ENCODE data around the gene FBXL15. TPM values are rescaled to one million over a fixed set of nuclear protein-coding genes. Genes with fewer than 3 reads are reported as not detected.

The FBXL15 gene
- total RNA-seq, 2 donors from 2014 or later: 22.2 to 36.3 TPM

DNA sequence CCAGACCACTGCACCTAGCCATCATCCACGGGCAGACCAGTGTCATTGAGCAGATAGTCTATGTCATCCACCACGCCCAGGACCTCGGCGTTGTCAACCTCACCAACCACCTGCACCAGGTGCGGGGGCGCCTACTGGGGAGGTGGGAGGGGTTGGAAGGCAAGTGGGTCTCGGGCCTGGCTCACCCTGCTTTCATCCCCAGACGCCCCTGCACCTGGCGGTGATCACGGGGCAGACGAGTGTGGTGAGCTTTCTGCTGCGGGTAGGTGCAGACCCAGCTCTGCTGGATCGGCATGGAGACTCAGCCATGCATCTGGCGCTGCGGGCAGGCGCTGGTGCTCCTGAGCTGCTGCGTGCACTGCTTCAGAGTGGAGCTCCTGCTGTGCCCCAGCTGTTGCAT lies 20.6 kb upstream of the FBXL15 start:
- Histone ChIP-seq H3K27ac (no peak overlapping the region), H3K9me3 (no peaks in the 10 kb centered on the region), H3K27me3 (replicated peaks; ENCODE audit: insufficient read depth) (no peaks in the 10 kb centered on the region), H3K4me1 (replicated peaks) (peaks cover 6% of the 10 kb centered on the region), H3K4me3 (no peak overlapping the region), H3K36me3 (no peaks in the 10 kb centered on the region)
- intact Hi-C loops (cut with DNase I): loop anchor here (2.0 kb wide), 1 partner anchor 171 kb away; no protein-coding TSS in a partner anchor
- TF ChIP-seq POLR2AphosphoS5 (IDR thresholded peaks at IDR 0.05) (no peak), POLR2A (IDR thresholded peaks at IDR 0.05) (no peak)
- TF ChIP-seq, protein P1, sequence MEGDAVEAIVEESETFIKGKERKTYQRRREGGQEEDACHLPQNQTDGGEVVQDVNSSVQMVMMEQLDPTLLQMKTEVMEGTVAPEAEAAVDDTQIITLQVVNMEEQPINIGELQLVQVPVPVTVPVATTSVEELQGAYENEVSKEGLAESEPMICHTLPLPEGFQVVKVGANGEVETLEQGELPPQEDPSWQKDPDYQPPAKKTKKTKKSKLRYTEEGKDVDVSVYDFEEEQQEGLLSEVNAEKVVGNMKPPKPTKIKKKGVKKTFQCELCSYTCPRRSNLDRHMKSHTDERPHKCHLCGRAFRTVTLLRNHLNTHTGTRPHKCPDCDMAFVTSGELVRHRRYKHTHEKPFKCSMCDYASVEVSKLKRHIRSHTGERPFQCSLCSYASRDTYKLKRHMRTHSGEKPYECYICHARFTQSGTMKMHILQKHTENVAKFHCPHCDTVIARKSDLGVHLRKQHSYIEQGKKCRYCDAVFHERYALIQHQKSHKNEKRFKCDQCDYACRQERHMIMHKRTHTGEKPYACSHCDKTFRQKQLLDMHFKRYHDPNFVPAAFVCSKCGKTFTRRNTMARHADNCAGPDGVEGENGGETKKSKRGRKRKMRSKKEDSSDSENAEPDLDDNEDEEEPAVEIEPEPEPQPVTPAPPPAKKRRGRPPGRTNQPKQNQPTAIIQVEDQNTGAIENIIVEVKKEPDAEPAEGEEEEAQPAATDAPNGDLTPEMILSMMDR (IDR thresholded peaks at IDR 0.05): no peak
- 74% methylated on average over 17 of the region's 17 CpGs for WGBS
- no peak for DNase-seq (ENCODE audit: low spot score)

DNA sequence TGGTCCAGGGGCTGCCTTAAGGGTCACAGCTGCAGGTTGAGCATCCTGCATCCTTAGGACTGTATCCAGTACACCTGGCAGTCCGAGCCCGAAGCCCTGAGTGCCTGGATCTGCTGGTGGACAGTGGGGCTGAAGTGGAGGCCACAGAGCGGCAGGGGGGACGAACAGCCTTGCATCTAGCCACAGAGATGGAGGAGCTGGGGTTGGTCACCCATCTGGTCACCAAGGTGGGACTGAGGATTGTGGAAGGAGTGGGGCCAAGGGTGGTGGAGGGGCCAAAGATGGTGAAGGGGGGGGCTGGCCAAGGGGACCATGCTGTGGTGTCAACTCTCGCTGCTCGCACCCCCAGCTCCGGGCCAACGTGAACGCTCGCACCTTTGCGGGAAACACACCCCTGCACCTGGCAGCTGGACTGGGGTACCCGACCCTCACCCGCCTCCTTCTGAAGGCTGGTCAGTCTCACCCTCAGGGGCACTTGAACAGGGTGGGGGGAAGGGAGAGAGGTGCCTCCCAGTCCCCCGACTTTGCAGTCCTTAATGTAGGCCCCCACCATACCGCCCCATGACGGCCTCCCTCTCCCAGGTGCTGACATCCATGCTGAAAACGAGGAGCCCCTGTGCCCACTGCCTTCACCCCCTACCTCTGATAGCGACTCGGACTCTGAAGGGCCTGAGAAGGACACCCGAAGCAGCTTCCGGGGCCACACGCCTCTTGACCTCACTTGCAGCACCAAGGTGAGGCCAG lies 19.9 kb upstream of the FBXL15 start:
- H3K36me3 ChIP-seq: no peaks in the 10 kb centered on the region
- no peaks in the 10 kb centered on the region for H3K9me3 ChIP-seq
- H3K4me3 ChIP-seq: no peak overlapping the region
- H3K27me3 ChIP-seq (replicated peaks; ENCODE audit: insufficient read depth): no peaks in the 10 kb centered on the region
- no peak for DNase-seq (ENCODE audit: low spot score)
- intact Hi-C loops (cut with DNase I): loop anchor here (2.0 kb wide), 1 partner anchor 172 kb away; no protein-coding TSS in a partner anchor
- H3K27ac ChIP-seq: no peak overlapping the region
- H3K4me1 ChIP-seq (replicated peaks): peaks cover 6% of the 10 kb centered on the region
- WGBS: 92% methylated on average over 22 of the region's 22 CpGs
- TF ChIP-seq, protein P1 (IDR thresholded peaks at IDR 0.05): no peak

DNA sequence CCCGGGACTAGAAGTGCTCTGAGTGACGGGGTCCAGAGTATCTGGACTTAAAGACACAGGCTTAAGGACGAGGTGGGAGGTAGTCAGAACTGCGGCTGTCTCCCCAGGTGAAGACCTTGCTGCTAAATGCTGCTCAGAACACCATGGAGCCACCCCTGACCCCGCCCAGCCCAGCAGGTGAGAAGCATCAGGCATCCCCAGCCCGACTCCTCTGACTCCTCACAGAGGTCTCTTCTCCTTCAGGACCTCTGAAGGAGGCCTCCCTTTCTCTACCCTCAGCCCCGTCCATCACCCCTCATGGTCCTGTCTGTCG lies 19.3 kb upstream of the FBXL15 start:
- WGBS: 84% methylated on average over 8 of the region's 8 CpGs
- intact Hi-C loops (cut with DNase I): loop anchor here (2.0 kb wide), 1 partner anchor 172 kb away; no protein-coding TSS in a partner anchor
- H3K36me3 ChIP-seq: no peaks in the 10 kb centered on the region
- no peaks in the 10 kb centered on the region for H3K9me3 ChIP-seq
- H3K27ac ChIP-seq: no peak overlapping the region
- H3K4me3 ChIP-seq: no peak overlapping the region
- H3K27me3 ChIP-seq (replicated peaks; ENCODE audit: insufficient read depth): no peaks in the 10 kb centered on the region
- TF ChIP-seq POLR2AphosphoS5 (IDR thresholded peaks at IDR 0.05) (no peak), POLR2A (IDR thresholded peaks at IDR 0.05) (no peak)
- TF ChIP-seq, protein P1 (IDR thresholded peaks at IDR 0.05): no peak
- H3K4me1 ChIP-seq (replicated peaks): peaks cover under 1% of the 10 kb centered on the region
- no peak for DNase-seq (ENCODE audit: low spot score)

DNA sequence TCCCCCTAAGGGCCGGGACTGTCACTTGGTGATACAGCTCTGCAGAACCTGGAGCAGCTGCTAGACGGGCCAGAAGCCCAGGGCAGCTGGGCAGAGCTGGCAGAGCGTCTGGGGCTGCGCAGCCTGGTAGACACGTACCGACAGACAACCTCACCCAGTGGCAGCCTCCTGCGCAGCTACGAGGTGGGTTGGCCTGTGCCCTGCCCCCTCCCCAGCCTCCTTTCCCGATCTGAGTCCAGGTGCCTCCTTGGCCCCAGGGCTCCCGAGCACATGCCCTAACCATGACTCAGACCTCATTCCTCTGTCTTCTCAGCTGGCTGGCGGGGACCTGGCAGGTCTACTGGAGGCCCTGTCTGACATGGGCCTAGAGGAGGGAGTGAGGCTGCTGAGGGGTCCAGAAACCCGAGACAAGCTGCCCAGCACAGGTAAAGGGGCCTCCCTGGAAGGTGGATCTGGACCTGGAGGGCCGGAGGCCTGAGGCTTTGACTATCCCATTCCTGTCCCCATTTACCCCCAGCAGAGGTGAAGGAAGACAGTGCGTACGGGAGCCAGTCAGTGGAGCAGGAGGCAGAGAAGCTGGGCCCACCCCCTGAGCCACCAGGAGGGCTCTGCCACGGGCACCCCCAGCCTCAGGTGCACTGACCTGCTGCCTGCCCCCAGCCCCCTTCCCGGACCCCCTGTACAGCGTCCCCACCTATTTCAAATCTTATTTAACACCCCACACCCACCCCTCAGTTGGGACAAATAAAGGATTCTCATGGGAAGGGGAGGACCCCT lies 18.7 kb upstream of the FBXL15 start:
- Histone ChIP-seq H3K36me3 (no peaks in the 10 kb centered on the region), H3K4me1 (replicated peaks) (no peaks in the 10 kb centered on the region), H3K9me3 (no peaks in the 10 kb centered on the region), H3K4me3 (no peak overlapping the region), H3K27ac (no peak overlapping the region), H3K27me3 (replicated peaks; ENCODE audit: insufficient read depth) (no peaks in the 10 kb centered on the region)
- DNase-seq (ENCODE audit: low spot score): no peak
- intact Hi-C loops (cut with DNase I): loop anchor here (2.0 kb wide), 1 partner anchor 173 kb away; no protein-coding TSS in a partner anchor
- WGBS: 82% methylated on average over 18 of the region's 18 CpGs
- TF ChIP-seq, protein P1 (IDR thresholded peaks at IDR 0.05): no peak
- no peak for TF ChIP-seq POLR2A (IDR thresholded peaks at IDR 0.05)
- no peak for TF ChIP-seq POLR2AphosphoS5 (IDR thresholded peaks at IDR 0.05)
